Ammon's horn (tissue), 1 donor: ENCODE data around the gene ANKRD11.
"Not testable (repeated sequence)": the region's sequence is repeated elsewhere in the genome, so short reads cannot be mapped to it uniquely, and the experiment has no call there.

ENCODE experiments used
- DNase-seq: peaks from one replicate; pipeline ENCODE4 v3.0.0-alpha.2; 2016; ENCODE audit warnings: low spot score

ANKRD11 gene

DNA sequence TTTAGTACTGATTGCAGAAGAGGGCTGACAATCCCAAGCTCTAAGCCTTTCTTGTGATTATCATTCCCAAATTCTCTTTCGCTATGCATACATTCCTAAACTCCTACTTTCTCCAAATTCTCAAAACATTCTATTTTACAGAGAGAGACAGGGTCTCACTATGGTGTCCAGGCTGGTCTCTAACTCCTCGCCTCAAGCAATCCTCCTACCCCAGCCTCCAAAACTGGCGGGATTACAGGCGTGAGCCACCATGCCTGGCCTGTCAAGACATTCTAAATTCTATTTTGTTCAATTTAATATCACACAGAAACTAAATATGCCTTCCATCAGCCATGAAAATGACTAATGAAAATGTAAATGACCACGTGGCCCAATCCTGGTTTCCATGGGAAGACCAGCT lies 39.8 kb downstream of the ANKRD11 start:
- DNase-seq = no peak

DNA sequence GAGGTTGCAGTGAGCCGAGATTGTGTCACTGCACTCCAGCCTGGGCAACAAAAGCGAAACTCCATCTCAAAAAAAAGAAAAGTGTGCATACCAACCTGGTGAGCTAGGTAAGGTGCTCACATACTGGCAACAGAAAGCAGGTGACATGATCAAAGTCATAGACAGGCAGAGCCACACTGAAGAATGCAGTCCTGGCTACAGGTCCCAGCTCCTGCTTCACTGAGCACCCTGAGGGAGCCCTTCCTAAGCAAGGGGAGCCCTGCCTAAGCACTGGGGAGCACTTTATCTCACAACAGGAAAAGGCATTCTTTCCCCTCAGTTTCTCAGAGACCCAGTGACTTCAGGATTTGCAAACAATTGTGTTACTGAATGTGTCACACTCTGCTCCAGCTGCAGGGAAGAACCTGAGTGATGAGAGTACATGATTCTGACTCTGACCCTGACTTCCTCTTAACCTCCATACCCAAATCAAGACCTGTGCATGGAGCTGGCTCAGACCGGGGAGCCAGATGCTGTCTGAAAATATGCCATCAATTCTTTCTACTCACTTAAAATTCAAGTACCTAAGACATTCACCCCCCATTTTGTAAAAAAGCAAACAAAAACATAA lies 40.5 kb downstream of the ANKRD11 start:
- DNase-seq = no peak

DNA sequence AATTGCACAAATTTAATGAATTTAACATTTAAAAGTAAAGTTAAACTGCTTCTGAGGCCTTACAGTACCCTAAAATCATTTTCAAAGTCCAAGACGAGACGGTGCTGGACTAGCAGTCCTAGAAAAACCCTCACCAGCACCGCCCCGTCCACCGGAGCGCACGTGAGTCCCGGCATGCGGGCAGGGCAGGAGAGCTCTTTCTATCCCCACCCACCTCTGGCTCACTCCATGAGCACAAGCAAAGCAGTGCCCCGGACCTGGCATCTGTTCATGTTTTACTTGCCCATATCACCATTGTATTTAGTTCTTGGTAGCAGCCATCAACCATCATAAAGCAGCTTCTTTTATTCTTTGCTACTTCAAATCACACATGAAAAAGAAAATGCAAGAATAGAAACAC lies 41.7 kb downstream of the ANKRD11 start:
- no peak for DNase-seq

DNA sequence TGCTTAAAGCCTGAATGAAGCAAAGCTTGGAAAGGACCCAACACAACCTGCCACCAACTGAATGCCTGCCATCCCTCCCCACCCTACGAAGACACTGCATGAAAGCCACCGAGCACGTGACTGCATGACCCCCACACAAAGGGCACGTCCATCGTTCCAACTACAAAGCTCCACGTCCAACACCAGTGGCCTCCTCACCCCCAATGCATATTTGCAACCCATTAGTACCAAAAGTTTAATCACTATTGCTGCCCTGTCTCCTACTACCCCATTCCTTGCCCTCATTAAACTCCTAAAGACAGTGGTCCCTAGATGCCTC lies 43.4 kb downstream of the ANKRD11 start:
- DNase-seq = no peak

DNA sequence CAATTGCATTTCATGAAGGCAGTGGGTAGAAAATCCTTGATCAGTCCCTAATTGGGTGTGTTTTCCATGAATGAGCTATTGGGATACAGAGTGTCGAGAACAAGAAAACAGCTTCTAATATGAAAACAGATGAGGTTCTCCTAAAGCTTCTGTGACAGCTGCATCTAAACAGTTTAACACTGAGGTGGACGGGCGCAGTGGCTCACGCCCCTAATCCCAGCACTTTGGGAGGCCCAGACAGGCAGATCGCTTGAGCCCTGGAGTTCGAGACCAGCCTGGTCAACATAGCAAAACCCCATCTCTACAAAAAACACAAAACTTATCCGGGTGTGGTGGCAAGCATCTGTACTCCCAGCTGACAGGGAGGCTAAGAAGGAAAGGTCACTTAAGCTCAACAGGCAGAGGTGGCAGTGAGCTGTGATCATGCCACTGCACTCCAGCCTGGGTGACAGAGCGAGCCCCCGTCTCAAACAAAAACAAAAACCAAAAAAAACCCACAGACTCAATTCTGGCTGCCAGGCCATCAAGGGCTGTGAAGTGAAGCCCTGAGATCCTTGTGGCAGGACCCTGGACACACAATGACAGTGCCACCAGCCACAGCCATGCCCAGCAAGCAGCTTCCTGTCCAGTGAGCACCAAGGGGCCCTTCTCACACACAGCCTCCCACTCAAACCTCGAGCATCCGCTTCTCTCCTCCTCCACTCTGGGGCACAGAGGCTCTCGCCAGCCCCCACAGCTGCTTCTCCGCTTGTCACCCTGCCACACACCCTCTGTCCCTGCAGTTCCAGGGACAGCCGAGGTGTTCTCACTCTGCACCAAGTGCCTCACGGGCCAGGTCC lies 44.0 kb downstream of the ANKRD11 start:
- no peak for DNase-seq

DNA sequence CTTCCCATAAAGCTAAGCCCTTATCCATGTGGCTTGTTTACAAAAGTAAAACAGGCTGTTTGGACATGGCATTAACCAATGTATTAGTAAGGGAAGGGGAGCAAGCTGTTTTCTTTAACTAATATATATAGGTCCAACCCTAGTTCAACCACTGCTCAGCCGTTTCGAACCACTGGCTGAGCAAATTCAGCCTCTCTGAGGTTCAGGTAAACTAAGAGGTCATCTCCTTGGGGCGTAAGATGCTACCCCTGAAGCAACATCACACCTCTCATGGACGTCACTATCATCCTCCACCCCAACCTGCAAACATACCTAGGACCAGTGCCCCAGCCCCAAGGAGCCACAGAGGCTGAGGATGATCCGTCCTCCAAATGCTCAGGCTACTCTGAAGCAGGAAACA lies 45.2 kb downstream of the ANKRD11 start:
- DNase-seq = no peak

DNA sequence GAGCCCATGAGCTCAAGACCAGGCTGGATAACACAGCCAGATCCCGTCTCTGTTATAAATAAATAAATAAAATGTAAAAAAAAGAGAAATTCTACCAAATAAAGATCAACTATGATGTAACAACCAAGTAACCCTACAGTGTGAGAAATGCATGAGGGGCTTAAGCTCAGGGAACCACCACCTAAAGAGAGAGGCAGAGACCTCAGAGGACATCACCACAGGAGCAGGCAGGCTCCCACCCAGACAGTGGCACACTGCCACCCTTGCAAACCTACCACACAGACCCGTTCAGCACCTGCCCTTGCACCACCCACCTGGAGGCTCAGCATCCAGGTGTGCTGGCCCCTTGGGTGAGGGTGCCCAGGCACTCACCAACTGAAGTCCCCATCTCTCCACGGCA lies 45.6 kb downstream of the ANKRD11 start:
- no peak for DNase-seq

DNA sequence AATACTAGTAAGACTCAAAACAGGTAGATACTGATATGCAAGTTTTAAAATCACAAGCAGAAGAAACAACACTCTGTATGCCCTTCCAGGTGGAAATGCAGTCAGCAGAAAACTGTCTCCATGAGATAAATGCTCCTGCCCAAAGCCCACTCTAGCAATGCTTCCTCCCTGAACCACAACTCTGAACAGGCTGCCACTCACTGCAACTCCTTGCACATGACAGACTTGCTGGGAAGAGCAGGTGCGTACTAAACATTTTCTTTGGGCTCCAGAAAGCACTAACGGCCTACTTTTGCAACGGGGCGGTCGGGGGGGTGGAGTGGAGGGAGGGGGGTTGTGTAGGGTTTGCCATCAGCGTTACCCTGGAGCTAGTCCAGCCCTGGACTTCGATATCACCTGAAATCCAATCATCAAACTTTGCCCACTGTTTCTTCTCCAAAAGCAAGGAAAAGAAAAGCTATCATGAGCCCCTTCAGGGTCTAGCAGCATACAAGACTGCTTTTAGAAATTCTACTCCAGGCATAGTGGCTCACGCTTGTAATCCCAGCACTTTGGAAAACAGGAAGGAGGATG lies 46.1 kb downstream of the ANKRD11 start:
- DNase-seq = no peak

DNA sequence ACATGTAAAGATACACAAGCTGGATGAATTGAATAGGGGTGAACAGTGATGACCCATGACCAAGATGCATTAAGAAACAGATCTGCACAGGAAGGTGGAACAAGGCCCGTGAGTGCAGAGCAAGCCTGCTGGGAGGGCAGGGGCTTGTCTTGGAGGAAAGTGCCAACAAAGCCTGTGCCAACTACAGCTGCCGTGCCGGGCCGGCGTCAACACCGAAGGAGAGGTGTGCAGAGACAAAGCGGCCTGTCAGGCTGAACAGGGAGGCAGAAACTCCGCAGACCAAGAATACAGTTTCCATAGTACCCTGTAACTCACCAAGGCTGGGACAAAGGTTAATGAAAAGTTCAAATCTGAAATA lies 46.7 kb downstream of the ANKRD11 start:
- DNase-seq = no peak

DNA sequence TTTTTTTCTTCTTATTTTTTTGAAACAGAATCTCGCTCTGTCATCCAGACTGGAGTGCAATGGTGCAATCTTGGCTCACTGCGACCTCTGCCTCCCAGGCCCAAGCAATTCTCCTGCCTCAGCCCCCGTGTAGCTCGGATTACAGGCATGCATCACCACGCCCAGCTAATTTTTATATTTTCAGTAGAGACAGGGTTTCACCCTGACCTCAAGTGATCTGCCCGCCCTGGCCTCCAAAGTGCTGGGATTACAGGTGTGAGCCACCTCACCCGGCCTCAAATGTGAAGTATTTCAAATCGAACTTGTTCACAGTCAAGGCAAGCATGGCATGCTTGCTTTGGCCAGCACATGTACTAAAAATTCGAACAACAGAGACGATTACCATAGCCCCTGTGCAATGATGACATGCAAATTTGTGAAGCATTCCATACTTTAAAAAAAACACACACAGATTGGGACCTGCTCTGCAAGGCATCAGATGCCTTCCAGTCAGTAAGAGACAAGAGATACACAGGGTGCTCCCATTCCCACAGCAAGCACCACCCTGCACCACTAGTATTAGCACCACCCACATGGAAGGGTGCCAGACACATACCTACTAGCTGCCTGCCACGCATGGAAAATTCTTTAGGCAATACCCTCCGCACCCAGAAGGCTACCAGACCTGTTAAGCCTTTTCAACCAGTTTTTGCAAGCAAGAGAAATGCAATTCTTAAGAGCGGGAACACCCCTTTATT lies 47.2 kb downstream of the ANKRD11 start:
- no peak for DNase-seq

DNA sequence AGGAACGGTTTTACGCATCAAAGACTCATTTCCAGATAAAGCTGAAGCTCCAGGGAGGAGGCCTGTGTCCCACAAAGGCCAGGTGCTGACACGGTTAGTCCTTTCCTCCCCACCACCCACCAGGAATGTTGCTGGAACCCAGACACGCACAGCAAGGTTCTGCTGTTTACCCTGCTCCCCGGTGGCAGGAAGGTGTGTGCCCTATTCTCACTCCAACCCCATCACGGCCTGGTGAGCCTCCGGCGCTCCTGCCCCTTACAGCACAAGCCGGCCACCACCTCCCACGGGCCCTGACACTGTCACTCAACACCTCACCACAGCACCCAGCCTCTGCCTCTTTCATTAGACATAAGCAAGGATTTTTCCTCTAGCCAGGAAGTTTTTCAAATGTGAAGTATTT lies 47.8 kb downstream of the ANKRD11 start:
- no peak for DNase-seq

DNA sequence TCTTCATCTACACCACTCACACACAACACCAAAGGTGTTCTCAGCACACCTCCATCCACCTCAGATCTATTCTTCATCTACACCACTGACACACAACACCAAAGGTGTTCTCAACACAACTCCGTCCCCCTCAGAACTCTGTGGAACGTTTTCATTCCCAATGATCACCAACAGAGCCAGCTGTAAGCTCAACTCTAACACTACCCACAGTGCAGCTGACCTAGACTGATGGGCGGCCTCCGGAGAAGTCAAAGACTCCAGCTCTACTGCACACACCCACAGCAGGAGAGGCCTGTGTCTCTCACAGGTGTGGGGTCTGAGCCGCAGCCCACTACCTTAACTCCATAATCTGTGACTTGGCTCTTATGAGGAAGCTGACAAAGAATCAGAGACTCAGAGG lies 50.7 kb downstream of the ANKRD11 start:
- DNase-seq = no peak

DNA sequence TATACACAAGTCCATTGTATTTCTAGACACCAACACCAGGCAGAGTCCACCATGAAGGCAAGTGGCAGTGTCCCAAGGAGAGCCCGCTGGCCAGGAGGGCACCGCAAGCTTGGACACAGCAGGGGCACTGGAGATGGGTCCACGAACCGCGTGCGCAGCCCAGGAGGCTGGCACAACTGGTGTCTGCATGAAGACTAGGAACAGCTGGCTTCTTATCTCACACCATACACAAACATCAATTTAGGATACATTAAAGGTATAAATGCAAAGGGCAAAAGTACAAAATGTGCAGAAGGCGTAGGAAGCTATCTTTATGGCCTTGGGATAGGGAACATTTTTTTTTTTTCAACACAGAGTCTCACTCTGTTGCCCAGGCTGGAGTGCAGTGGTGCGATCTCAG lies 52.4 kb downstream of the ANKRD11 start:
- DNase-seq = no peak

DNA sequence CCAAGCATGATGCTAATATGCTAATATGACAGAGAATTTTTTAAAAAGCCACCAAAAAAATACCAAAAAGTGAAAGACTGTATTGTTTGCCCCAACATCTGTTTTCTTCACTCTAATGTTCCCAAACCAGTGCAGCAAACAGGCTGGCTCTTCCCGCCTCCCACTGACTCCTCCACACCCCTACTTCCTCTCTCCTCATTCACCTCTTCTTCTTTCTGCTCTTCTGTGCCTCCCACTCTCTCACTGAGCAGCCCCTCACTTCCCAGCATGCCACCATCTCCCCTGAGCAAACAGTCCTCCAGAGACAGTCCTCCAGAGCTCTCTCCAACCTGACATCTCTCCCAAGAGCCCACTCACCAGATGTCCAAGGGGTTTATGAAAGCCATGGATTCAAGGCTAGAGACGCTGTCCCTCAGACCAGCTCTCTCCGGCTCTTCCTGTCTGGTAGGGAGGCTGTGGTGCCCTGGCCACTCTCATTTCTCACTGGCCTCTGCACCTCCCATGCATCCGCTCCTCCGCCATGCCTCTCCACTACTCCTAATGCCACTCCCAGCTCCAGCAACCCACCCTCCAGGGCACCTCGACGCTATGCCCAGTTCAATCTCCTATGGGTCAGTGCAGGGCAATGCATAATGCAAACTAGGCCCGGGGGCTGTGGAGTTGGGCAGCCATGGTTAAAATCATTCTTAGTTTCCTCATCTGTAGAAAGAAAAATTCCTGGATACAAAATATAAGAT lies 52.9 kb downstream of the ANKRD11 start:
- DNase-seq = no peak

DNA sequence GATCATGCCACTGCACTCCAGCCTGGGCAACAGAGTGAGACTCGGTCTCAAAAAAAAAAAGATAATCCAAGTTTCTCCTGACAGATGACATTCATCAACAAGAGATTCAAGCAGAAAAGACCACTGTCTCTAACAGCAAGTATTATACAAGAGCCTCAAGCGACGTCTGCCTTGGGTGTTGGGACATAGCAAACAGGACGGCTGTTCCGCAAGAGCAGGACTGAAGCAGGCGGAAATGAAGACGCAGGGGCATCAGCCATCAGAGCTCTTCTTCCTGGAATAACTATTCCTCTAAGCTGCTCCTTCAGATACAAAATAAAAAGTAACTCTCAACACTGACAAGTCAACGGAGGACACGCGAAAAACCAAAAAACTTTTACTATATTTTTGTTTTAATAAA lies 54.0 kb downstream of the ANKRD11 start:
- DNase-seq = no peak

DNA sequence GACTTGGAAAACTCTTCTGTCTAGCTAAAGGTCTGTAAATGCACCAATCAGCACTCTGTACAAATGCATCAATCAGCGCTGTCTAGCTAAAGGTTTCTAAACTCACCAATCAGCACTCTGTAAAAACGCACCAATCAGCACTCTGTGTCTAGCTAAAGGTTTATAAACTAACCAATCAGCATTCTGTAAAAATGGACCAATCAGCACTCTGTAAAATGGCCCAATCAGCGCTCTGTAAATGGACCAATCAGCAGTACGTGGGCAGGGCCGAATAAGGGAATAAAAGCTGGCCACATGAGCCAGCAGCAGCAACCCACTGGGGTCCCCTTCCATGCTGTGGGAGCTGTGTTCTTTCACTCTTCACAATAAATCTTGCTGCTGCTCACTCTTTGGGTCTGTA lies 55.3 kb downstream of the ANKRD11 start:
- DNase-seq = not testable (repeated sequence)

DNA sequence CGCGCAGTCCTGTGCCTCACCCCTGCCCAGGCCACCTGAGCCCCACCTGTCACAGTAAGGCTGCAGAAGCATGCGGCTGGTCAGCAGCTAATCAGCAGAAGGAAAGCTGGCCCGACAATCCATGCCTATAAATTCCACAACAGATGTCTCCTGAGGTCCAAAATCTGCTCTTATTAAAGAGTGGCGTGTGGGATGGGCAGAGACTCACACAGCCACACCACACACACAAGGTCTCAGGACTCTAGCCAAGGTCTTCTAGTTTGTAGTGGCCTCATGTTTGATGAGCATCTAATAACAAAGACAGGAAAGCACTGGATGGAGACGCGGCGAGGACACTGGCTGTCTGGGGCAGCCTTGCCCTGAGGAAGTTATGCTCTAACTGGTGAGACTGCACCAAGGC lies 55.9 kb downstream of the ANKRD11 start:
- DNase-seq = no peak

DNA sequence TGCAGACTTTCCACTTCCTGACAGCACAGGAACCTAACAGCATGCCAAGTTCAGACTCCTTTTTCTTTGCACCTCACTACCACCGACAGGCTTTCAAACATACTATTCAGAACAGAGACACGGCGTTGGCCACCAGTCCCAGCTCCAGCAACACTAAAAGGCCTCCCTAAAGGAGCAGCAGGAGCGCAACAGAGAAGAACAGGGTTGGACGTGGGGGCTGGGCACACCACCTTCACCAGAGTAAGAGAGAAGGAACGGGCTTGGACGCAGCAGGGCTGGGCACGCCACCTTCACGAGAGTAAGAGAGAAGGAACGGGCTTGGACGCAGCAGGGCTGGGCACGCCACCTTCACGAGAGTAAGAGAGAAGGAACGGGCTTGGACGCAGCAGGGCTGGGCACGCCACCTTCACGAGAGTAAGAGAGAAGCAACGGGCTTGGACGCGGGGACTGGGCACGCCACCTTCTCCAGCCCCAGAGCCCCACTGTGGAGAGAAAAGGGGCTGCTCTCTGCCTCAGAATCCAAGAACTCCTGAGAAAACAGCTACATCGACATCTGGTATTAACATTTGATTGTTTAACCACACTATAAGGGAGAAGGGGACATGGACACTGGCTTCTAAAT lies 56.9 kb downstream of the ANKRD11 start:
- not testable (repeated sequence) for DNase-seq

DNA sequence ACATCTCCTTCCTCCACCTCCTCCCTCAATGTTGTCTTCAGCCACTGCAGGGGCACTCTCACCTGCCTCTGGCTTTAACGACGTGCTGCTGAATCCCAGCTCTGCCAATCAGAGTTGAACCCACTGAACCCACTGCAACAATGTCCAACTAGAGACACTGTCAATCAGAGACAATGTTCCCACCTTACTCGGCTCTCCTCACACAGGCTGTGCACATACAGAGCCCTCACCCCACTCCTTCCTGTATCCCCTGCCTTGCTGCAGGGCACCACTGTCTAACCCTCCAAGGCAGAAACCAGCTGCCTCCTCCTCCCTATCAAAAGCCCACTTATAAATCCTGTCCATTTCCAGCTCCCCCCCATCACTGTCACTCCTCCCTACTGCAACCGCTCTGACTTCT lies 58.7 kb downstream of the ANKRD11 start:
- no peak for DNase-seq

DNA sequence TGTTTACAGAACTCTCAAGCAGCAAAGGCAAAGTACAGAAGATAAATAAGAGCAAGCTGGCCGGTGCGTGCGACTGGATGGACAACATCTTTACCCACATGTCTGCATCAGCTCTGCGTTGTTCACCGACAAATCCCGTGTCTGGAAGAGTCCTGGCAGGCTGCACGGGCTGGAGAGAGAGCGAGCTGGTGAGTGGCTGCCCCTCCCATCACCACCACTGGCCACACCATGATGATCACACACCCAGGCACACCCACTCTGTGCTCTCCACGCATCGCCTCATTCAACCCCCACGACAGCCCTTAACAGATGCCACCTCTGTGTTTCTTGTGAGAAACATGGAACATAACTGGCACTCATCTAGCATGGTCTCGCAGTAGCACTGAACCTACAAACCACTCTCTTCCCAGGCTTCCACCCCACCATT lies 59.2 kb downstream of the ANKRD11 start:
- DNase-seq = no peak

DNA sequence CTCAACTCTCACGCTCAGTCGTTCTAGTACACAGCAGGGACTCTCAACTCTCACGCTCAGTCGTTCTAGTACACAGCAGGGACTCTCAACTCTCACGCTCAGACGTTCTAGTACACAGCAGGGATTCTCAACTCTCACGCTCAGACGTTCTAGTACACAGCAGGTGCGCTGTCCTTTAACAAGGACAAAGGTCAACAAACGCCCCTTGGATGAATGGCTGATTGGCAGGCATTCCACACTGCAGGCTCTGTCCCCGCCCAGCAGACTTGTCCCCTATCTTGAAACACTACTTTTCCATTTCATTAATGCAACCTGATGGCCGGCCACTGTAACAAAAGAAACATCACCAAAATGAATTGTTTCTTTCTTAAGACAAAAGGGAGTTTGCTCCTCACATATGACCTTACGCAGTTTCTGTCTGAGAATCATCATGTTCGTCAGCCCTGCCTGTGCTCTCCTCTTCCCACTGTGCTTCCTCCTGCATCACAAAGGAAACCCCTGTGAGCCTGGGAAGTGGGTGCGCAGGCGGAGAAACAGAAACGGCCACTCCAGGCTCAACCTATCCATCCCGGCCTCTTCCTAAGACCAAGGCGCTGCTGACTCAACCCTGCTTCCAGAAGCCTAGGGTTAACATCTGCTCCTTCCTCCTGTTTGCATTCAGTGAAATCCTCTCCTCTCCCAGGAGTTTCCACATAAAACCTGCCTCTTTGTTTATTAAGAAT lies 59.8 kb downstream of the ANKRD11 start:
- DNase-seq = no peak
